ENCODE data around the gene DNAAF5.

The DNAAF5 gene

DNA sequence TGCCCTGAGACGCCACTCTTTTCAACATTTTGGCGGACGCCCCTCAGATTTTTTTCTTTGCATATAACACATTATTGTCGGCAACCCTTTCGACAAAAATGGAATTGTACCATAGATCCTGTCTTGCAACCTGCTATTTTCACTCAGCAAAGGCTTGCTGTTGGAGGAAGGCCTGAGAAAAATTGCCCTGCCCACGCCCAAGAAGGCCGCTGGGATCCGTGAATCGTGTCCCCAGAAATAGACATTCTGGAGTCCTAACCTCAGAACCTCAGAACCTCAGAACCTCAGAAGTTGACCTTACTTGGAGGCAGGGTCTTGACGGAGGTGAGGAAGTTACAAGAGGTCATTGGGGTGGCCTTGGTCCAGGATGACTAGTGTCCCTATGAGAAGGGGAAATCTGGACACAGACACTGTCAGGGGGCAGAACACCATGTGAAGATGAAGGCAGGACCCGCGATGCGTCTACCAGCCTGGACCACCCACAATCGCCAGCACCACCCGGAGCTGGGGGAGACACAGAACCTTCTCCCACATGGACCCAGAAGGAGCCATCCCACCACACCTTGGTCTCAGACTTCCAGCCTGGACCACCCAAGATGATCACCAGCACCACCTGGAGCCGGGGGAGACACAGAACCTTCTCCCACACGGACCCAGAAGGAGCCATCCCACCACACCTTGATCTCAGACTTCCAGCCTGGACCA lies 19.1 kb upstream of the DNAAF5 start:
- DNase-seq (ENCODE audit: low read depth) = no peak

GRCh38 chr7:710161-710560 lies 16.3 kb upstream of the DNAAF5 start:
- DNase-seq (ENCODE audit: low read depth) = no peak

DNA sequence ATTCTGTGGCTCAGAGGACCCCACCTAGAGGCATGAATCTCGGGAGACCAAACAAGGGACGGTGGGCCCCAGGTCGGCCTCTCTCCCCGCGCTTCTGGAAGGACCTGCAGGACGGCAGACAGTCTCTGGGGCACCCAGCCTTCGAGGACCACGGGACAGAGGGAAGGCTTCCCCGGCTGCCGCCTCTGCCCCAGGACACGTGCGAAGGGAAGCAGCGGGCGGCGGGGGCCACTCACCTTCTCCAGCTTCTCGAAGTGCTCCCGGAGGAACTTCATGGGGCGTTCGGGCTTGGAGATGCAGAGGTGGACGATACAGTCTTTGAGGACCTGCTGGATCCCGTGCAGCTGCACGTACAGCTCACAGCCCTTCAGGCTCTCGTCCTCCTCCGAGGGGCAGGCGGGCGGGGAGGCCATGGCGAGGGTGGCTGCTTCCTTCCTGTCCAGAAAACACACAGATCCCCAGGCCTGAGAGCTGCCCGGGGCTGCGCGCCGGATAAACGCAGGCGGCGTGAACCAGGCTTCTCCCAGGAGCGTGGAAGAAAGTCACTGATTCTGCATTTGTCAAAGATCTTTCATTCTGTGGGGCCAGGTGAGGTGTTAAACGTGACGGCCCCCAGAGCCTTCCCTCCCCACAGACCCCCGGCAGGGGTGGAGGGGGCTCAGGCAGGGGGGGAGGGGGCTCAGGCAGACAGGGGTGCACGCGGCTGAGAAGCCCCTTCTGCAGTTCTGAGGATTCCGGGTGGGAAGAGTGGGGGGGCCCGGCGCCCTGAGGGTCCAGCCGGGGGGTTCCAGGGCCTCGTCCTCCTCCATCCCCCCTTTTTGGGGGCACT lies 15.2 kb upstream of the DNAAF5 start:
- no peak for DNase-seq (ENCODE audit: low read depth)

- no peak for DNase-seq (ENCODE audit: low read depth)
Observed at GRCh38 chr7:711922-712380, 14.5 kb upstream of the DNAAF5 start.

DNA sequence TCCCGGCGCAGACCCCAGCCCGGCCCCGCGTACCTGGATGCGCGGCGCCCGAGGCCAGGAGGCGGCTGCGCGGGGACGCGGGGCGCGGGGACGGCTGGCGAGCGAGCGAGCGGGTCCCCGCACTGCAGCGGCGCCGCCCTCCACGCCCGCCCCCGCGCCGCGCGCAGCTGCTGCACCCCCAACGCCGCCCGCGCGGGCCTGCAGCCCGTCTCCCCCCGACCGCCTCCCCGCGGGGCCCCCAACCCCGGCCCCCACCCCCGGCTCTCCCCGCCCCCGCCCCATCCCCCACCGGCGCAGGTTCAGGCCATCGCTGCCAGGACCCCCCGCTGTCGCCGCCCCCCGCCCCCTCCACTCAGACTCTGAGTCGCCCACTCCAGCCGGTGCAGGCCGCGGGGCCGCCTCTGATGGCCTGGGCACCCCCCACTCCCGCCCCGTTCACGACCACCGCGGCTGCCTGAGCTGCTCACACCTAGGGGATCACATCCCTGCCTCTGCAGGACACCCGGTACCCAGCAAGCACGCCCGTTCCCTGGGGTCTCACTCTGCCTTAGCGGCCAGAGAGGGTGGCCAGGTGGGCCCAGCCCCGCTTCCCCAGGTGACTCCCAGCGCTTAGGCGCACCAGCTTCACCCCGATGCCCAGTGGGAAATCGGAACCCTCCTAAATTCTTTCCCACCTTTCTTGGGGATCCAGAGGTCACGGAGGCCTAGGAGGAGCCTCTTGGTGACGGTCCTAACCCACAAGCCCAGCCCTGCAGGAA lies 13.9 kb upstream of the DNAAF5 start:
- DNase-seq (ENCODE audit: low read depth) = no peak

- DNase-seq (ENCODE audit: low read depth) = no peak
Observed at GRCh38 chr7:713139-713457, 13.4 kb upstream of the DNAAF5 start.

DNA sequence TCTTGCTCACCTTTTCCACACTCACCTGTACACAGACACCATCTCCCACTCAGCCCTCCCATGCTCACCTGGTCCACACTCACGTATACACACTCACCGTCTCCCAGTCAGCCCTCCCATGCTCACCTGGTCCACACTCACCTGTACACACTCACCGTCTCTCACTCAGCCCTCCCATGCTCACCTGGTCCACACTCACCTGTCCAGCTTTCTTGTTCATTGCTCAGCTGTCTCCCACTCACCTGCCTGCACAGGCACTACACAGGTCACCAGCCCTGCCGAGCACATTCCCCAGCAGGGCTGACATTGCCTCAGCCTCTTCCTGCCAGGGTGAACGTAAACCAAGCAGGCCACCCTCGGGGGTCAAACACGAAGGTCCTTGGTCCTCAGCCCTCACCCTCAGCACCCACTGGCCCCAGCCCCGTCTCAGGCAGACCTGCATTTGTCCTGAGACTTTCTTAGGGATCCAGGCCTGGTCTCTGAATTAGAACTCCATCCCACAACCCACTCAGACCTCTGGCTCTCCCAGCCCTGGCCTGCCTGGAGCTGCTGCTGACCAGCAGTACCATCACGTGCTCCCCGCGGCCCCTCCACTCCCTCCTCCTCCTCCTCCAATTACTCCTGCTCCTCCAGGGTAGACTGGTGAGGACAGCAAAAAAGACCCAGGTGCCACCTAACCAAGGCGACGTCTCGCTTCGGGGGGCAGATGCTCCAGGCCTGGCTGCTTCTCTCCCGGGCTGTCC lies 12.8 kb upstream of the DNAAF5 start:
- no peak for DNase-seq (ENCODE audit: low read depth)

GRCh38 chr7:714251-714671 lies 12.2 kb upstream of the DNAAF5 start:
- DNase-seq (ENCODE audit: low read depth) = no peak

DNA sequence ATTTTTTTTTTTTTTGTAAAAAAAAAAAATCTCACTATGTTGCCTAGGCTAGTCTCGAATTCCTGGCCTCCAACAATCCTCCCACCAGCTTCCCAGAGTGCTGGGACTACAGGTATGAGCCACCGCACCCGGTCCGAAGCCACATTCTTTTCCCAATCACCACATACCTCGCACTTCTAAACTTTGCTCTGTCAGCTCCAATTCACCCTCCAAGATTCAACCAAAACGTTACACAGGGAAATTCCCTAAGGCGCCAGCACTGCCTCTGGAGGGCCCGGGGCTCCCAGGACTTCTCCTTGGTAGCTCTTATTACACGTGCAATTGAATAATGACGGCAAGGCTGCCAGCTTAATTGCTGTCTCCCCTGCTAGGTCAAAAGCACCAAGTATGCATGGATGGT lies 10.3 kb upstream of the DNAAF5 start:
- DNase-seq (ENCODE audit: low read depth) = no peak

DNA sequence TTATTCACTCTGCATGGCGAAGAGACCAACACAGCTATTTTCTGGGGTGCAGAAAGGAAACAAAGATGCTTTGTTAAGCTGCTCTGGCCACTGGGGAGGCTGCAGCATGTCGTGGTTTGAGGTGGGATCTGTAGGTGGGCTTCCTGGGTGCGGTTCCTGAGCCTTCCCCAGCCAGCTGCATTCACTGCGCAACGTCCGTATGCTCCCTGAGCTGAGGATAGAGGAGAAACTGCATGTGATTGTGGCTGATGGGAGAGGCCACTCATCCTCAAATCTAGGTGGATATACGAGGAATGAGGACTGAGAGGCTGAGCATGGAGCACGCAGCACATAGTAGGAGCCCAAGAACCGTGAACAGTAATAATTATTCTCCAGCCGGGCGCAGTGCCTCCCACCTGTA lies 9.9 kb upstream of the DNAAF5 start:
- DNase-seq (ENCODE audit: low read depth) = no peak

- DNase-seq (ENCODE audit: low read depth) = no peak
Observed at GRCh38 chr7:721619-722248, 4.8 kb upstream of the DNAAF5 start.

- no peak for DNase-seq (ENCODE audit: low read depth)
Observed at GRCh38 chr7:723541-723940, 3.0 kb upstream of the DNAAF5 start.

DNA sequence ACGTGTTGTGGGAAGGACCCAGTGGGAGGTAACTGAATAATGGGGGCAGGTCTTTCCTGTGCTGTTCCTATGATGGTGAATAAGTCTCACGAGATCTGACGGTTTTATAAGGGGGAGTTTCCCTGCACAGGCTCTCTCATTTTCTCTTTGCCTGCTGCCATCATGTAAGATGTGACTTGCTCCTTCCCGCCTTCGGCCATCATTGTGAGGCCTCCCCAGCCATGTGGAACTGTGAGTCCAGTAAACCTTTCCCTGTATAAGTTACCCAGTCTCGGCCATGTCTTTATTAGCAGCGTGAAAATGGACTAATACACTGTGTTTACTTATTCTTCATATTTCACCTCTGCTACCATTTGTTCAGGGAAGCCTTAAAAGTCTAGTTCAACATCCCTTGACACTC lies 2.2 kb upstream of the DNAAF5 start:
- no peak for DNase-seq (ENCODE audit: low read depth)

GRCh38 chr7:725223-726005 lies 1.1 kb upstream of the DNAAF5 start:
- DNase-seq (ENCODE audit: low read depth) = no peak

DNA sequence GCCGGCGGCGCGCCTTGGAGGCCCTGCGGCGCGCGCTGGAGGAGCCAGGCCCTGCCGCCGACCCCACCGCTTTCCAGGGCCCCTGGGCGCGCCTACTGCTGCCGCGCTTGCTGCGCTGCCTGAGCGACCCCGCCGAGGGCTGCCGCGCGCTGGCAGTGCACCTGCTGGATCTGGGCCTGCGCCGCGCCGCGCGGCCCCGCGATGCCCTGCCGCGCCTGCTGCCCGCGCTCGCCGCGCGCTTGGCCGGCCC lies 280 bp downstream of the DNAAF5 start:
- DNase-seq (ENCODE audit: low read depth) = no peak

DNA sequence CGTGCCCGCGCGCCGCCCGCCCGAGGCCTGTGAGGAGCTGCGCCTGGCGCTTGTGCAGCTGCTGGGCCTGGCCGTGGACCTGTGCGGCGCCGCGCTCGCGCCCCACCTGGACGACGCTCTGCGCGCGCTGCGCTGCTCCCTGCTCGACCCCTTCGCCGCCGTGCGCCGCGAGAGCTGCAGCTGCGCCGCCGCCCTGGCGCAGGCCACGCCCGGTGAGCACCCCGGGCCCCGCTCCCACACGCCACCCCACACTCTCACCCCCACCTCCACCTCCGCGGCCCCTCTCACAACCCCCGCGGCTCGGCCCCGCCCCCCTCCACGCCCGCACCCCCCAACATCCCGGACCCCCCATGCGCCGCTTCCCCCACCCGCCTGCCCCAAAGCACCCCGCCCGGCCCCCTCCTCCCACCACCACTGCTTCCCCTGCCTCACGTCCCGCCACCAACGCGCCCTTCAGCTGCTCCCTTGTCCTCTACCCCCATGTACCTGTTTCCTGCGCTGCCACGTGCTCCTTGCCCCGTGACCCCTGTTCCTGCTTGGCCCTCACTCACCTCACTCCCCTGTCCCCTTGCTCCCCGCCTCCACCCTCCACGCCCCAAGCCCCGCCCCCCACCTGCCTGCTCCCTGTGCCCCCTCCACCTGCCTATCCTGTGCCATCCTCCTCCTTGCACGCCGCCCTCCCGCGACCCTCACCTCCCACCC lies 756 bp downstream of the DNAAF5 start, which contains the start of gene PRKAR1B:
TSS of gene PRKAR1B (minus strand) at position 178 of the 702 bp plus-strand sequence. CDS start 15,776 bp downstream, outside the sequence.
- no peak for DNase-seq (ENCODE audit: low read depth)

DNA sequence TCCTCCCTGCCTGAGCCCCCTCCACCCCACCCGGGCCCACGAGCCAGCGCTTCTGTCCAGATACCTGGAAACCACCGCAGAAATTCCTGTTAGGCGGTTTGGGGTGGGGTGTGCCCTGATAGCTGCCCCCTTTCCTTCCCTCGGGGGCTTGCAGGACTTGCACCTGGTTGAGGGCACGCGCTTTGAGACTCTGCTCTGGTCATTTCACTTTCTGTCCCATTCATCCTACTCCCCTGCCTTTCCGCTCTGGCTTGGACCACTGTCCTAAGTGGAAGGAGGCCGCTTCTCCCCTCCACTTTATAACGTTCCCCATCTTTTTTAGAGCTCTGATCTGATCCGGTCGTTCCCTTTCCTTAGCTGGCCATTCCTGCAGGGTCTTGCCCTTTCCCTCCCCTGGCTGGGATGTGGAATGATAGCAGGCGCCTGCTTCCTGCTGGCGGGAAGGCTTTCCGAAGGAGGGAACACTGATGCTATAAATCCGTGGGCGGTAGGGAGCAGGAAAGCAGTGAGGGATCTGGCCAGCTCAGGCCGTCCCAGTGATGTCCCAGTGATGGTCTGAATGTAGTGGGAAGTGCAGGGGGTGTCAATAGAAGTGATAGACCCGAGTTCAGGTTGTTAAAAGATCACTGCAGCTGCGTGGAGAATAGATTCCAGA lies 1.4 kb downstream of the DNAAF5 start:
- DNase-seq (ENCODE audit: low read depth) = no peak

- no peak for DNase-seq (ENCODE audit: low read depth)
Observed at GRCh38 chr7:728602-729001, 2.1 kb downstream of the DNAAF5 start.

DNA sequence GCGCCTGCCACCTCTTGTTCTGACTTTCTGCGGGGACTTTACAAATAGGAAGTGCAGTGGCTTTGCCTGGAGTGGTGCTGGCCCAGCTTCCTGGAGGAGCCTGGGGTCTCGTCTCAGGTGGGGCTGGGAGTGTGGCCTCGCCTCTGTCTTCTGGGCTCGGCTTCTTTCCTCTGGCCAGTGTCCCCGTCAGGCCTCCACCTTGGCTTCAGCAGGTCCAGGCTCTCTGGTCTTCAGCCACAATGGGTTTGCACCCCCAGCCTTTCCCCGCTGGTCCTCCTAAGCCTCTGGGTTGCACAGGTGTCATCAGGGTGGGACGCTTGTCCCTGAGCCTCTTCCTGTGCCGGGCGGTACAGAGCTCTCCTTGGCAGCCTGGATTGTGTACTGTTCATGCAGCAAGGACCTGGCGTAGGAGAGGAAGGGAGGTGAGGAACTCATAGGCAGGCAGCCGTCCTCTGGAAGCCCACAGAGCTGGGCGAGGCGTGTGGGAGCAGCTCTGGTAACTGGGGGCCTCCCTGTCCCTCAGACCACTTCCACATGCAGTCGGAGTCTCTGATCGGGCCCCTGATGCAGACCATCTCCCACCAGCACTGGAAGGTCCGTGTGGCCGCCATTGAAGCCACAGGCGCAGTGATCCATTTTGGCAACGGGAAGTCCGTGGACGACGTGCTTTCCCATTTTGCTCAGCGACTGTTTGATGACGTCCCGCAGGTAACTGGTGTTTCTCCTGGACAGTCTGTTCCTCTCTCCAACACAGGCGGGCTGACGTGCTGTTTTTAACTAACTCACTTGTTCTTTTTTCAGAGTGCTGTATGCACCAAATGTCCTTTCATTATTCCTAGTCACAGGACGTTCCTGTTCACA lies 2.9 kb downstream of the DNAAF5 start:
- no peak for DNase-seq (ENCODE audit: low read depth)

Measured in activated T-helper 9 cell treated with anti-CD3 and anti-CD28 coated beads, Interleukin-2, amount 50 U/mL, for 16 hours (primary cell).